GM18907 (cell line): ENCODE results near the gene PIGA.
"Not testable (repeated sequence)": the region's sequence is repeated elsewhere in the genome, so short reads cannot be mapped to it uniquely, and the experiment has no call there.

Experiments
- ATAC-seq: cut with Tn5 transposase; IDR thresholded peaks from one replicate; pipeline ENCODE4 v1.9.1; 2021; ENCODE audit warnings: mild to moderate bottlenecking, moderate library complexity; ENCODE audit not compliant: unreplicated experiment

PIGA gene

DNA sequence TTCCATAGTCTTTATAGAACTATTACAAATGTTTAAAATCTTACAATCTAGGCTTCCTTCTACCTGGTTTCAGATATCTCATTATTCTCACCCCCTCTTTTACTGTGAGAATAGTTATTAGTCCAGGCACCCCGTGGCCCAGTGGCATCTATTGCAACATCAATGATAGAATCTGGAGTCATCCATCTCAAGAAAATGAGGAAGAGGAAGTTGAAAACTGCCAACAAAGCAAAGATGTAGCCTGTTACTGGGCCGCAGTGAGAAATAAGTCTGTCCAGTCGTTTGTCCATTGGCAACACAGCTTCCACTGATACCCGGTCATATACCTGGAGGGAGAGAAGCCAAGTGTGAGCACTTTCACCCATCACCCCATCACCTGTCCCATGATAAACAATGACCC, 13.9 kb downstream of the PIGA start:
- ATAC-seq = no peak

DNA sequence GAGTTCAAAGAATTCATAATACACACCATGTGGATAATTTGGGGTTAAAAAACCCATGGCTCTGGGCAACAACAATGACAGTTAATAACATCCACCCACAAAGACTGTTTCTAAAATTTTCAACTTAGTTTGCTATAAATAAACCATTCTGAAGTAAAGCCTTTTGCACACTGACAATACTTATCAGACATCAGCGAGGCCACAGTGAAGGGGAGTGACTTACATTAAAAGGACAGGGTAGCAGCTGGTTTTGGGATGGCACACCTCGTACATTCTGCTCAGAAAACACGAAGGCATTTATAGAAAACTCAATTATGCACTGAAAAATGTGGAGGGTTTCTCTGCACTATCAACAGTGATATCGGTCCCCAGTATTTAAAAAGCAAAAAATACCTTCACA, 15.0 kb downstream of the PIGA start:
- ATAC-seq = no peak

DNA sequence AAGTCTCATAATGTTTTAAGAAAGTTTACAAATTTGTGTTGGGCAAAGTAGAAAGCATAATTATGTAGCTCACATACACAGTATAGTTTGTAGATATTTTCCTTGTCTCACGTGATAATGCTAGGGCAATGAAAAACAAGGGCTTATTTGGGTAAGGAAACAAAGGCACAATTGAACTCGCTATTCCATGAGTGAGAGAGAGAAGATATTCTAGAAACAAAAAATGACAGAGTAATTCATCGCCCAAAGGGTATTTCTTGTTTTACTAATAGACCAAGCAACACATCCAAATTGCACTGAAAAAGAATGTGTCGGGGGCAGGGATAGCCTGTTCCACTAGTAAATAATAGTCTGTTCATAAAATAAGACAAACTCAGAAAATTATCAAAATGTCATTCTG, 16.2 kb downstream of the PIGA start:
- ATAC-seq = no peak

DNA sequence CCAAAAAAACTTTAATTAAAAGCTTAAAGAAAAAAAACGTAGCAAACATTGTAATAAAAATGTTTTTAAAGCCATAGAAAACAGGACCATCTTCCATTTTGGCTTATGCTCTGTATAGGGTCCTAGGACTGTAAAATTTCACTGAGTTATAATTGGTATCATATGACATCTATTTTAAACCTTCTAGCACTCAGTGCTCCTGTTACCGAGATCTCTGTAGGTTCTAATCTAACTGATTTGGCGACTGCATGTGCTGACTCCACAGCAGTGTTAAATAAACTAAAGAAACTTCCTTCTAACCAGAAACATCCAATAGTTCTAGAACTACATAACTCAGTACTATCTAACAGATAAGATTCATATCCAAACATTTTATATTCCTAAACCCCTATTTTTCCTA, 19.8 kb downstream of the PIGA start, which contains the start of gene ASB11:
ASB11 (minus strand) TSS at position 132 of the 400 bp plus-strand sequence; CDS start at position 97, 35 bp downstream.
- no peak for ATAC-seq

DNA sequence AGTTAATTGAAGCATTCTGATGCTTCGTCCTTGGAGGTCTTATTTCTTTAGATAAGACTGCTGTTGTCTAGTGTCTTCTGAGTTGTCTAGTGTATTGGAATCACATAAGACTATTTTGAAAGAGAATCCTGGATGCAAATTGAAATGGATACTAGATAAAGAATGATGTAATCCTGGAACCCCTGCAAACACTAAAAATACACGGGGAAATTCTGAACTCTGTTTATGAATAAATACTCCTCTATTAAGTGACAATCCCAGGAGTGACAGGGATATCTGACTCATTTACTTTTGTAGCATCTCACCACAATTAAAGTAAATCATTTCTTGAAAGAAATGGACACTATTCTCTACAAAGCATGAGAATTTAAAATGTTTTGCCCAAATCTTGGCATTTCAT, 20.9 kb downstream of the PIGA start:
- ATAC-seq = no peak

DNA sequence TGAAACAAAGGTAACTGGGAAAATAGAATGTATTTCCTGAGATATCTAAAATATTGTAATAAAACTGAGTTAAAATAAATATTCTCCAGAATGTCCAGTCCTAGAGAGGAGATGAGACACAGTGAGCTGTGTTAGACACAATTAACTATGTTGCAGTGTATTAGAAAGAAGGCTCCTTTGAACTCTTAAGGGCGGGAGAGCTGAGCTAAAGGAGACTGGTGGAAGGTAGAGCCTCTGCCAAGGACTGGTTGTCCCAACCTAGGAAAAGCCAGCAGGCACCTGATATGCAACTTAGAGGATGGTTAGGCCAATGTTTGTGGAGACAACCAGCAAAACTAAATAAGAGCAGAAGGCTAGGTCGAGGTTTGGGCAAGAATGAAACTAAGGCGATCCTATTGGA, 24.2 kb downstream of the PIGA start:
- no peak for ATAC-seq

DNA sequence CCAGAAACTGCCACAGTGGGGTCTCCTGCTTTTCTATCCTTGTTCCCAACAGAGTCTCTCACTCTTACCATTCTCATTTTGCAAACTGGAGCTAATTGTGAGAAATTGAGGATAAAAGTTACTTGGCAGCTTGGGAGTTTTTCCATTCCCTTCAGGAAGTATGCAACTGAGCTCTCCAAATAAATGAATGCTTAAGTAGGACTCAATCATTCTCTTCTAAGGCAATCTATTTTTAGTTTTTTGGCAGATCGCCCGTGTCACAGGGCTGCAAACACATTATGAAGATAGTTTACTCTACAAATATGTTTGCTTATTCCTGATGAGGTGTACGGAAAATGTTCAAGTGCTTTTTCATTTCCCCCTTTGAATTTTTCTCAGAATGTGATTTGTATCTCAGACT, 25.2 kb downstream of the PIGA start:
- ATAC-seq = no peak

DNA sequence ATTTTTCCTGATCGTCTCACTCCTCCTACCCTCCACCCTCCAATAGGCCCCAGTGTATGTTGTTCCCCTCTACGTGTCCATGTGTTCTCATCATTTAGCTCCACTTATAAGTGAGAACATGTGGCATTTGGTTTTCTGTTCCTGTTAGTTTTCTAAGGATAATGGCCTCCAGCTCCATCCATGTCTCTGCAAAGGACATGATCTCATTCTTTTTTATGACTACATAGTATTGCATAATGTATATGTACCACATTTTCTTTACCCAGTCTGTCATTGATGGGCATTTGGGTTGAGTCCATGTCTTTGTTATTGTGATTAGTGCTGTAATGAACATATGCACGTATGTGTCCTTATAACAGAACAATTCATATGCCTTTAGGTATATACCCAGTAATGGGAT, 29.4 kb downstream of the PIGA start:
- not testable (repeated sequence) for ATAC-seq

DNA sequence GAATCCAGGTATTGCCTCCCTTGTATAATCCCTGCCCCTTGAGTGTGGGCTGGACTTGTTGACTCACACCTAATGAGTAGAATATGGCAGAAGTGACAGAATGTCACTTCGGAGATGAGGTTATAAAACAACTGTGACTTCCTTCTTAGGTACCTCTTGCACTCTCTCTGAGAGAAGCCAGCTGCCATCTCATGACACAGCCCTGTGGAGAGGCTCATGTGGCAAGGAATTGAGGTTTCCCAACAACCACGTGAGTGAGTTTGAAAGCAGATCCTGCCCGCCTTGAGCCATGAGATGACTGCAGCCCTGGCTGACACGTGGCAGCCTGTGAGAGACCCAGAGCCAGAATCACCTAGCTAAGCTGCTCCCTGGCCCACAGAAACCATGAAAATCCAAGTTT, 33.4 kb downstream of the PIGA start:
- ATAC-seq = peak; percentile 74

DNA sequence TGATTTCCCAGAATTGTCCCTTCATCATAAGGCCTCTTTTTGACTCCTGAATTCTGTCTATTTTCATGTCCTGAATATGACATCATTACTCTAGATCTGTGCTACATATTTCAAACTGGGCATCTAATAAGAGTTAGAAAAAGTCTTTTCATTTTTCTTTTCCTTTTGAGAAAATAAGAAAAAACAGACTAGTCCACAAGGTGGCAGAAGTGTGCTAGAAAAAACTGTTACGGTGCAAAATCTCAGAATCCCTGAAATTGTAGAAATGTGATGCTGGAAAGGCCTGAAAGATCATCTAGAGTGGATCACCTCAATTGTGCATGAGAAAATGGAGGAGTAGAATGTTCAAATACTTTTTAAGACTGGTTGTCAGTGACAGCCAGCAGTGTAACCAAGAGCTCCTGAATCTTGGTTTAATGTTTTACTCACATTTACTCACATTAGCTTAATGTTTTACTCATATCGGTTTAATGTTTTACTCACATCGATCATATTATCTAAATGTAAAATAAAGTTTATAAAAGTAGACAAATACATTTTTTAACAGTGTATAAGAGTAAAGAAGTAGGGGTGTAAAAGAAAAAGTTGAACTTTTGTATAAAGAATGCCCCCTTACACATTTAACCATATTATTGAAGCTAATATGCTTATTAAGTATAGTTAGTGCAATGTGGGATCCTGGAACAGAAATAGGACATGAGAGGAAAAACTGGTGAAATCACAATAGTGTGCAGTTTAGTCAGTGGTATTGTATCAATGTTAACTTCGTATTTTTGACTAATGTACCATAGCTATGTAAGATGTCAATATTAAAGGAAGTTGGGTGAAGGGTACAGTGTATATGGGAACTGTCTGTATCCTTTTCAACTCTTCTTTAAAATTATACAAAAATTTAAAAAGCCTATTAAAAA, 35.1 kb downstream of the PIGA start:
- no peak for ATAC-seq

DNA sequence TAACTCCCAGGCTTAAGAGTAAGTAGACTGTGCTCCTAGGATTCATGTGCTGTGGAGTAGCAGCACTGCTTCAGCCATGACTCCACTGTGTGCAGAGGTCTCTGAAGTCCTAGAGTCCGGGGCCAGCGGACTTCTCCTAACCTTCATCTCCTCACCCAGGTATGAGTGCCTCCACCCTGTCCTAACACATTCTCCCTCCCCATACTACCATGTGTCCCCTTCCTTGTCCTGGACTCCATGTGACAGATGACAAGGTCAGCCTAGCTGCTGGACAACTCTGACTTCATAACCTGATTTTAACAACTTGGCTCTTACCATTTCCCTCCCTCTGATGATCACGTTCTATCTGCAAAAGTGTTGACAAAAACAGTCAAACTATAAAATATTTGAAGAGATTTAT, 36.5 kb downstream of the PIGA start:
- ATAC-seq = no peak

DNA sequence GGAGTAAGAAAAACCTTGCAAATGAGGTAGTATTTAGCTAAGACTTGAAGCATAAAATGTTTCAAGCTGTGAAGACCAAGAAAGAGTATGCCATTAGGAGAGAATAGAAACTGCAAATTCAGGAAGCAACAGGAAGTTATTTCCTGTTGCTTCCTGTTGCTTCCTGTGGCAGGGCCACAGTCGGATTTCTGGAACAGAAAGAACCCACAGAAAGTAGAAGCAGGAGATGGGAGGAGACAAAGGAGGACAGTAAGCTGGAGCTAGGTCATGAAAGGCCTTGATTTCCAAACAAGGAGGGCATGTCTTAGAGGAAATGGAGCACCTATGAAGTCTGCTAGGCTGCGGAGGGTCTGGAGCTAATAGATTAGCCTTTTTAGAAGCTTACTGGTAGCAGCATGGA, 37.1 kb downstream of the PIGA start:
- no peak for ATAC-seq

DNA sequence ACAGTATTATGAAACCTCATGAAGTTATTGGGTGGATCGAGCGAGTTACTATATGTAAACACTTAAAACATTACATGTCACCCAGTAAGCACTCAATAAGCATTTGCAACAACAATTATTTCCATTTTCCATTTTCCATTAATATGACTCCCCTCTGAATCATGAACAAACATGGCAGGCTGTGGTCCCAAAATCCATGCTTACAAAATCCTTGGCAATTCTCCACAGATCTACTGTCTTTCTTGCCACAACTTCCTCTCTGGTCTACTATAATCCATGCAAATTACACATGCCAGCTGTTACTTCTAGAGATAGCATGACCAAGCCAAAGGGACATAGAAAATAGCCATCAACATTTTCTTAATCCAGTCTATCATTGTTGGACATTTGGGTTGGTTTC, 41.9 kb downstream of the PIGA start:
- ATAC-seq = no peak

DNA sequence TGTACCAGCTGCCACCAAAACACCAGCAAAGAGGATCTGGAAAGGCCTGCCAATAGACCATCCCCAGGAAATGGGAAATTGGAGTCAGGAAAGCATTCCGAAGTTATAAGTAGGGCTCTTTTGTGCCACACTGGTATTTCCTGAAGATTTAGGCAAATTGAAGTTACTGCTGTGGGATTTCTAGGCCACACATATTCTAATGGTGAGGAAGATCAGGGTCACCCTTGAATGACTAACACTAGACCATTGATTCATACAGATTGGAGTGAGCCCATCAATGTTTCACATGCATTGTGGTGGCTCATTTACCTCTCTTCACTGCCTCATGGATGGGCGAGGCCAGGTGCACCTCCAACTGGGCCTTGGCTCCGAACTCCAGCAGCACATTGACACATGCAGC, 42.5 kb downstream of the PIGA start:
- no peak for ATAC-seq

DNA sequence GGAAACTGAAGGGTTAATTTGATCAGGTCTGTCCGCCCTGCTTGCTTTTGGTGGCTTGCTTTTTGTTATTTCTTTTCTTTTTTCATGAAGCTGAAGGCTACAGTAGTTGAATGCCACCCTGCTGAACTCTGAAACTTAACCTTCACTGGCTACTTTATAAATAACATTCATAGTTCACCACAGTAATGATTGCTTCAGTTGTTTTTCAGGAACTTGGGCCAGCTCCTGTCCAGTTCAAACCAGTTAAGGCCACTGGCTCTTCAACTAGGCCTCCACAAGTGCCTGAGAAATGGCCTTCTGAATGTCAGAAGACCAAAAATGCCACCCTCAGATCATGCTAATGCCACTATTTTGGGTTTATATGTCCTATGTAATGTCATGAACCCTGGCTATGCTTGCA, 57.7 kb downstream of the PIGA start:
- ATAC-seq = no peak

DNA sequence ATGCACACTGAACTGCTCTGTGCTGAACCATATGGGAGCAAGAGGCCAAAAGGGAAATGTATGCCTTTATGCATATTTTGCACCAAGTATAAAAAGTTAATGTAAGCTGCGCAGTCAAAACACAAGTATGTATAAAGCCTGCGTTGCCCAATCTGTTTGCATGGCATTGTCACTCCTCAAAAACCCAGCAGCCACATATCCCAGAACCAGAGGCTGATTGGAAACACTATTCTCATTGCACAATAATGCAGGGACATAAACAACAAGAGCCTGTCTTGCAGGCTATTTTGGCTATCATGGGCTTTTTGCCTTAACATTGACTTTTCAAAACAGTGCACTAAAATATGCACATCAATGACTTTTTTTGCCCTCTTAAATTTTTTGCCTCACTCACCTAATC, 60.4 kb downstream of the PIGA start:
- no peak for ATAC-seq

DNA sequence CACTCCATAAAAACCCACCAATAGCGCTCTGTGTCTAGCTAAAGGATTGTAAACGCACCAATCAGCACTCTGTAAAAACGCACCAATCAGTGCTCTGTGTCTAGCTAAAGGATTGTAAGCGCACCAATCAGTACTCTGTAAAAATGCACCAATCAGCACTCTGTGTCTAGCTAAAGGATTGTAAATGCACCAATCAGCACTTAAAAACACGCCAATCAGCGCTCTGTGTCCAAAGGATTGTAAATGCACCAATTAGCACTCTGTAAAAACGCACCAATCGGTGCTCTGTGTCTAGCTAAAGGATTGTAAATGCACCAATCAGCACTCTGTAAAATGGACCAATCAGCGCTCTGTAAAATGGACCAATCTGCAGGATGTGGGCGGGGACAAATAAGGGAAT, 62.0 kb downstream of the PIGA start:
- not testable (repeated sequence) for ATAC-seq

DNA sequence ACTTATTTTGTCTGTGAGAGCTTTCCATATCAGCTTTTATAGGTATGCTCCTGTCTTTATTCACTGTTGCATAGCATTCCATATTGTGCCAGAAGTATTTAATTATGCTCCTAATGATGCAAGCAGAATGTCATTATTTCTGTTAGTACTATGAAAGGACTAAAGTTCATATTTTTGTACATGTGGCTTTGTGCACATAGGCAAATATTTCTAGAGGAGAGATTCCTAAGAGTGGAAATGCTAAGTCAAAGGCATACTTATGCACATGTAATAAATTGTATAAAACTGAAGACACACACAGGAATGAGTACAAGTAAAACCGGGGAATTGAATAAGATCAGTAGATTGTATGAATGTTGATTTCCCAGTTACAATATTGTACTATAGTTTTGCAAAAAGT, 63.6 kb downstream of the PIGA start:
- ATAC-seq = no peak

DNA sequence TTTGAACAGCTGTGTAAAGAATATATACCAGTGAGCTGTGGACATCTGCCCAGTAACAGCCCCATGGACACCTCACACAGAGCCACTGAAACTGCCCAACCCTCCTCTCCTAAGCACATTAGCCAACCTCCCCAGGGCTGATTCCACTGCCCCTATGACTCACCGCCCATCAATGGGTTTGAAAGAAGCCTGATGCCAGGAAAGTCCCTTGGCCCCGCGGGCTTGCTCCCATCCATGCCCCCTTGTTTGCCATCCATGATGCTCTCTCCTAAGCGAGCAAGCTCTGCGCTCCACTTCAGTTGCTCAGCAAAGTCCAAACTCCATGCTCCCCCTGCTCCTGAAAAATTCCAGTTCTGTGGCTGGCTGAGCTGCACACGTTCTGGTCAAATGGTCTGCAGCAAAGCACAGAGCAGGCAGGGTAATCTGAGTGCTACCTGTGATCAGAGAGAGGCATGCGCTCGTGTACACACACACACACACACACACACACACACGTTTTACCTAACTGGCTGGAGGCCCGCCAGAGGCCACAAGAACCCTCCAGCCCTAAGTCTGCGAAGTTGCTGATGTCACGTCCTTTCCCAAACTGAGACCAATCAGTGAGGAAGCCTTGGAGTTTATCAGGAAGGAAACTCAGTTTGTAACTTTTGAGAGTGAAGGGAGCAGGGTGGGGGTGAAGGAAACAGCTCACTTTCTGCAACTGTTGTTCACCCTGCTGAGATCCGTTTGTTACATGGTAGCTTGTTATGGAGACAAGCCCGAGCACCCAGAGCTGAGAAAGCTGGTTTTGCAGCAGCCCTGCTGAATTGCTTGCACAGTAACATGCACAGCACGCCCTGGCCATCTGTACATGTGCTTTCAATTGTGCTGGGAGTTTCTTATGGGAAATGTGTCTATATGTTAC, 65.5 kb downstream of the PIGA start, which contains the start of gene ASB9:
ASB9 (minus strand) TSS at position 466 of the 904 bp plus-strand sequence; CDS start at position 257, 209 bp downstream.
- peak; percentile 89 for ATAC-seq
